NCI-H187 treated with DMSO at 0.1 percent for 48 hours (cell line): ENCODE measurements around the gene SYCP2L.

Source experiments
- DNase-seq: peaks from one replicate; lab custom pipeline; 2025; lab: John Stamatoyannopoulos, UW

SYCP2L gene

DNA sequence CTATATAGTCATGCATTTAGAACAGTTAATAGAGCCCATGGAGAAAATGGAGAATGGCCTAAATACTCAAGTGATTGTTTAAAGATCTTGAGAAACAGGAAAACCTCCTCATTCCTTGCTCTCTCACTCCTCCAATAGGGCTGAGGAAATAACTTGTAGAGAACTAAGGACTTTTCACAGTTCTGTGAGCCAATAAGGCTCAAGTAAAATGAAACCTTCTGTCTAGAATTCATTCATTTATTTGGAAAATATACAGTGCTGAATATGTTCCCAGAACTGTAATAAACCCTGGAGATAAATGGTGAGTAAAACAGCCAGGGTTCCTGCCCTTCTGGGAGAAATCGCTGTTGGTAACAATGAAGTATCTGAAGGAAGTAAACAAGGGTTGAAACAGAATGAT, 122.0 kb downstream of the SYCP2L start:
- DNase-seq = no peak

DNA sequence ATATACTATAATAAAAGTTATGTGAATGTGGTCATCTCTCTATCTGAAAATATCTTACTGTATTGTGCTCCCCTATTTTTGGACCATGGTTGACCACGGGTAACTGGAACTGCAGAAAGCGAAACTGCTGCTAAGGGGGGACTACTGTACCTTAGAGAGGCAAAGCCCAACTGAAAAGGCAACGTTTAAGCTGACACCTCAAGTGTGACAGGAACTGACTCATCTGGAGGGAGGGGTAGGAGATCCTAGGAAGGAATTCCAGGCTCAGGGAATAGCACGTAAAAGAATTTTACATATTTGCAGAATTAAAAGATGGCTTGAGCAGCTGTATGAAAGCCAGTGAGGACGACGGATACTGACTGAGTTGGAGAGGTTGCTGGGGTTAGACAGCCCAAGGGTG, 122.5 kb downstream of the SYCP2L start:
- no peak for DNase-seq

DNA sequence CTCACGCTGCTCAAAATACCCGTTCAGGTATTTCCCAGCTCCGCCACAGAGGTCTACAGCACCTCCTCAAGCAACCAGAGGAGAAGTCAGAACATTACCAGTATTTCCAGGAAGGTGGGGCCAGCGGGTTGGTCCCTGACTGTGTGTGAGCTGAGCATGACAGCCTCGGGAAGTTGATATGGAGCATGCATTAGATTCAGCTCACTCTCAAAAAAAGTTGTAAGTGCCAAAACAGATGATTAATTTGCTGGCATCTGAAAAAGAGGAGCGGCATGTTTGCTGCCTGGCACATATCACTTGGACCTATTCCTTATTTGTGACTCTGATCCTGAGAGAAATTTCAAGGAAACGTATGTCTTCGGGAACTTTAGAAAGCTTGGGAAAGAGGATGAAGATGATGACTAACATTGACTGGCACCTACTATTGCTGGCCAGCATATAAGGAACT, 125.0 kb downstream of the SYCP2L start:
- DNase-seq = no peak

DNA sequence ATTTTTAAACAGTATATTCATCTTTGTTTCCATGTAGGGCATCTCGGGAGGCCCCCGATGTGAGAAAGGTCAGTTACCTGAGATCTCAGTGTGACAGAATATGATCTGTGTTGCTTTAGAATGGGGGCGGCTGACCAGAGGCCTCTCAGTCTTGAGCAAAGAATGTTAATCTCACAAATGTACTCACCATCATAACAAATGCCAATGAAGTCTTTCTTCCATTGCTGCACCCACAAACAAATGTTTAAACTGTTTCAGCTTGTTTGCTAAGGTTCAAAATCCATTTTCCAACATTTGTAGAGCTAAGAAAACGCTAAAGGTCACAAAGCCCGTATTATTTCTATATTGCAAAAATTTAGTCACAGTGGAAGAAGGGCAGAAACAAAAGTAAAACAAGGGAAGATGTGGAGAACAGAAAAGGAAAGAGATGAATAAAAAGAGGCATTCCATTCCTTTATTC, 125.5 kb downstream of the SYCP2L start:
- no peak for DNase-seq

DNA sequence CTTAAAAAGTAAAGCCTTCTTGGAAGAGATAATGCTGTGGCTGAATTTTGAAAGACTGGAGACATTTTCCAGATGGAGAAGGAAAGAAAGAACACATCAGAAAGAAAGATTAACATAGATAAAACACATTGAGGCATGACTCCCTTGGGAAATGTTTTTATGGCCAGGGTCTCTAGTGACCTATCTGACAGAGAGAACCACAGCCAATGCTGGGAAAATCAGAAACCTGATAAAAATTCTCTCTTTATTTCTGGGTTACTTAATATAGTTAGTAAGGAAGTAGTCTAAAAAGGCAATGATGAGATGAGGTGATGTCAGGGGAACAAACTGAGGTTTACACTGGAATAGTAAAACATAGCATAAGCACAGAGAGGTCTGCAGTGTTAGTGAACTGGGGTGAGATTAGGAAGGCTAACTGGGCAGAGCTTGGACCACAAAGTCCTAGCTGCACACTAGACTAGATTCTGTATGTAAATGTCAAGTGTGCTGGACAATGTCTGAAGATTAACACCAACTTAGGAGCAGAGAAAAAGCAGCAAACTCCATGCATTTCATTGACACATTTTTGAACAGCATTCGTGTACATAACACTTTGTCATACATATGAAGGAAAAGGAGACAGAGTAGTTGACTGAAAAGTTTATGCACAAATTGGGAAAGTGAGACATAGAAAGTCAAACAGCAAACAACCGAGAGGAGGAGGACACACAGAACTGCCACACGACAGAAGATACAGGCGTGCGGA, 126.3 kb downstream of the SYCP2L start:
- DNase-seq = no peak

DNA sequence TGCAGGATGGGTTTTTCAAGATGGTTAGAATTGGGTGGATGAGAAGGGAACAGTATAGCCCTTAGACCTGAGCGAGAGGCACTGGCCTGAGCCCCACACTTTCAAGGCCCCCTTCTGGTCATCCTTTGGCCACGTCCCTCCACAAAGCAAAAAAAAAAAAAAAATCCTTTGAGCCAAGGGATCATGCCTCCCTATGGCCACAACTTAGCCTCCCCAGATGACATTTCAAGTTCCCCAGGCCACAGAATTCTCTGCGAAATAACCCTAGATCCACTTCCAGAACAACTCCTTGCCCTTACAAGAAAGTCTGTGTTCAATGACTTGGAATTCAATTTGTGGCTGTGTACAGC, 126.8 kb downstream of the SYCP2L start:
- no peak for DNase-seq

DNA sequence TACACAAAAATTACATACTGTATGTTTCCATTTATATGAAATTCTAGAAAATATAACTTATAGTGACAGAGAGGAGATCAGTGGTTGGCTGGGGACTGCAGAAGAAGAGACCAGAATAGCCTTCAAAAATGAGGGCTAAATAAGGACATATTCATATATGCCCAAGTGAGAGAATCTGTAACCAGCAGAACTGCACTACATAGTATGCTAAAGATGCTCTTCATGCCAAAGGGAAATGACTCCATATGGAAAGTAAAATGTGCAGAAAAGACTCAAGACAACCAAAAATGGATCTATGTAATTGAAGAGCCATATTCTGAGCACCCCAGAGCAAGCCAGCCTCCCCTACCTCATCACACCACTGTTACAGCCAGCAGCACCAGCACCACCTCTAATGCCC, 128.2 kb downstream of the SYCP2L start:
- DNase-seq = no peak

DNA sequence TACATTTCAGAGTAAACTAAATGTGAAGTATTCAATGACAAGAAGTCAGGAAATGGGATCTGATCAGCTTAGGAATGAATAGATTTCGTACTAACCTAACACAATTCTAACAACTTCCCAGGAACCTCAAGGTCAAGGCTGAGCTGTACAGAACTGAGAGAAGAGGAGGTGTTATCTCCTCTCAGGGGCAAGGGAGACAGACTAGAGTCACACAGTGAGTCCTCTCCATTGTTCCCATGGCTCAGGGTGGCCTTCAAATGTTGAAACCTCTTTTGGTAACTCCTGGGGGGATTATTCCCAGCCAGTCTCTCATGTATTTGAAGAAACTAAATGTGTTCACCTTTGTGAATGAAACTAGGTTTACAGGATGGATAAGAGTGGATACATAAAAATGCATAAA, 129.6 kb downstream of the SYCP2L start:
- DNase-seq = no peak

DNA sequence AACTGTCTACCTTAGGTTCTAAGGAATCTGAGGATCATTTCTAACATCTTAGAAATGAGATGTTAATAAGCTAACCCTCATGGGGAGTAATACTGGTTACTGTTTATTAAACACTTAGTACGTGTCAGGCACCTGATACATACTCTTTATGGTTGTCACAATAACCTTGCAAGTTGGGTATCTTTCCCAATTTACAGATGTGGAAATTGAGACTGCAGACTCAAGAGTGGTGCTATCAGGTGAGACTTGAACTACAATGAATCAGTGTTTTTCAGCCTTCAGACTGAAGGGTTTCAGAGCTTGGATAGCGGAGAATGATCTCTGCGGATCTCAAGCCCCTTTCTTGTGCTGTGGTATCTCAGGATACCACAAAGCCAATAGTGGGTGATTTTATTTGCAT, 130.2 kb downstream of the SYCP2L start:
- no peak for DNase-seq

DNA sequence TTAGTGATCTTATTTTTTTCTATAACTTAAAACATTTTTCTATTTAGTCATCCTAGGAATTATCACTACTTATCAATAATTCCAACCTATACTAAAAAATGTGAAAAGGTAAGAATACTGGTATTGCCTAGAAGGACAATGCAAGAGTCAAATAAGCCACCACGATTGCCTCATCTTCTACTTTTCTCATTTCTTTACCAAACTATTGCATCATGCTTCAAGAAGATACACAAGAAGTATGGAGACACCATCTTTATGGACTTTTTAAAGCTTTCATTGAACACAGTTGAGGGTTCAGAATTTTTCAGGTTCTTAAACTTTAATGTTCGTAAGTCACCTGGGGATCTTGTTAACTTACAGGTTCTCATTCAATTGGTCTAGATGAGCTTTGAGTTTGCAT, 131.4 kb downstream of the SYCP2L start:
- no peak for DNase-seq

DNA sequence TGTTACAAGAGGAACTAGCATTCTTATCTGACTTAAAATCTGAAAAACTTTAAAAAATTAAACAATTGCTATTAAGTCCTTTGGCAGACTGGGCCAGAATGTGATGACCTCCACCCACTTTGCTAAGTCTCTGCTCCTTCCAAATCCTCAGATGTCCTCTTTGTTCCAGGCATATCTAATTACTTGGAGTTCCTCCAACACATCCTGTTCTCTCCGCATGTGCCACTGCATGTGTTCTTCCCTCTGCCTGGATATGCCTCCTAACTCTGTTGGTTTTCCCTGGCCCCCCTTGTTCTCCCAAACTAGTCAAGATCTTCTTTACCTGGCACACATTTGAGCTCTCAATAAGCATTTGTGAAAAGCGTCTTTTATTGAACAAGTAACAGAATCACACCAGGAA, 134.2 kb downstream of the SYCP2L start:
- DNase-seq = no peak

DNA sequence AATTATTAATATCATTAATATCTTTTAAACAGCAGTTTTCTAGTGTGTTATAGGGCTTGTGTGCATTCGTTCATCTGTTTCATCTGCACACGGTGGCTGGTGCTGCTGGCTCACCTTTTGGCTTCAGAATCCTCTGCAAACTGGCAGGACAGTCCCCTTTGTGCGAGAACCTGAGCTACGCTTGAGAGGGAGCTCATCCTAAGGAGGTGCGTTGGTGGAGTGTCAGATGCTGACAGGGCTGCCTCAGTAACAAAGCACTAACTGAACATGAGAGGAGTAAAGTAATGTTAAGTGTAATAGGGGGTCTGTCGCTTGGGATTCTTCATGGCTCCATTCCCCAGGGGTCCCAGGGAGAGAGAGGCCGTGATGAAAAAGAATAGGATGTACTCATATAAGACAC, 134.9 kb downstream of the SYCP2L start:
- DNase-seq = no peak

DNA sequence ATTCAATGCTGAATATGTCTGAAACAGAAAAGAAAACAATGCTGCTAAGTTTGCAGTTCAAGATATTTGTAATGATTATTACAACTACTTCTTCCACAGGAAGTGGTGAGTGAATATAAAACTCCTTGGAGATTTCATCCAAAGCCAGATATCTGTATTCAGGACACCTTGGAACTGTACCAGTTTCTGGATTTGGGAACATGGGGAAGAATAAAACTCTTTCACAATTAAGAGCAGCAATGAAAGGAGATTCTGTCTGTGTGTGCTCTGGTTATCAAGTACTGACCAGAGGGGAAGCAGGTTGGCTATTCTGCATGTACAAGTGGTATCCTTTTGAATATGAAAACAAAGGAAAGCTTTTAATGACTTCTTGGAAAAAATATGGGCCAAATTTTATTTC, 136.2 kb downstream of the SYCP2L start:
- no peak for DNase-seq
